Measurements from ENCODE around the gene GAREM1.

DNA sequence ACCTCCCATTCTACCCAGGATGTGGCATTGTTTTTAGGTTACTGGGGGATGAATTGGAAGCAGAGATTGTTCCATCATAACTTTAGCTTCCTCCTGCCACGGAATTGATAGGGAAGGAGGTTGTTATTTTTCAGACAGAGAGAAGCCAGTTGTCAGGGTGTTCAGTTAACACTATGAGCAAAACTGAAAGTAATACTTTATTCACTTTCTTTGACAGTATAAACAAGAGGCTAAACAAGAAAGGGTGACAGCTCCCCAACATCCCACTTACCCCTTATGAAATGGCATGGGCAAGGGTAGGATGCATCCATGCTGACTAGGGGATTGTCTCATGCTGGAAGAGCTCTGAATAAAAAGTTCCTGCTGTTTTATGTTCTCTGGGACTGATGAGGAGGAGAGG, 36.4 kb upstream of the GAREM1 start:
- TF ChIP-seq POLR2AphosphoS5 (IDR thresholded peaks at IDR 0.05; ENCODE audit: low read depth, low read length) (no peak), TAF1 (IDR thresholded peaks at IDR 0.05; ENCODE audit: borderline replicate concordance, low read depth, low read length) (no peak)
